ENCODE measurements around the gene ZBTB18.

The ZBTB18 gene

DNA sequence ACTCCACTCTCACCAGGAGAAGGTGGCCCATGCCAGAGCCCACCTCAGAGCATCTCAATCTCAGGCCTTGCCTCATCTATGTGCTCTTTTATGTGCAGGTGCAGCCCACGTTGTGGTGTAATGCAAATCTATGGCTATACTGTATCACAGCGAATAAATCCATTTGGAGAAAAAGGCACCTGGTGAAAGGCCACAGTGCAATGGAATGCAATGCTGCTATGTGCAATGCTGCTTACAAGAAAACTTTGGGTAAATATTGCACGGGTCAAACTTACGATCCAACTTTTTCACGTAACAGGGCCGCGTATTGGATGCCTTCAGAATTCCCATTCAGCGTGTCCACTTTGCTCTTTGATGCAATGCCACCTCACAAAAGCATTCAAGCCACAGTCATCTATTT, 13.5 kb downstream of the ZBTB18 start:
- DNase-seq = no peak

DNA sequence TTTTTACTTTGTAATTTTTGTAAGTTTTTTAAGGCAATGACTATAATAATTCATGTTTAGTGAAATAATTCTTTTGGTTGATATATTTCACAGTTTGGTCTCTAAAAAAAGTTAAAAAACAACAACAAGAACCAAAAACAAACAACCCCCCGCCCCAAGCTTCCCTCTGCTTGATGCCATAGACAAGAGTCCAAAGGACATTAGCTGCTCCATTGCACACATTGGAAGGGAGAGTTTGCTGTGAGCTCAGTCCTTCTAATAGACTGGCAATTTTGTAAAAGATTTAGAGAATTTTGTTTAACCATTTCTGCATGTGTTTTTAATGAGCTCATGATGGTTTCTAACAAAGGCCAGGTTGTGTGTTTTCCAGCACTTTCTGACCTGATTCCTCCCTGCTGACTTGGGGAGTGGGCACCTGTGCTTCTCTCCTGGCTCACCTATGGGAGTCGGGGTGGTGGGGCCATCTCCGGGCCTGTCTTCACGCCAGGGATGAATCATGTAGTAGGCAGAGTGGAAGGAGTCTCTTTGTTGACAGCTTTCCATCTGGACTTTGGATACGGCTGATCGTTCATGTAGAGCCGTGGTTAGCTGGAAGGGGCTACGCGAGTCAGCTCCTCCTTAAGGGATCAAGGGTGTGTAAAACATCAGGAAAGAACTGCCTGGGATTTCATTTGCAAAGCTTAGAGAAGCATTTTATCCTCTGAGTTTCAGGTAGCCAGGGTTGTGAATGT, 14.1 kb downstream of the ZBTB18 start:
- DNase-seq = no peak

DNA sequence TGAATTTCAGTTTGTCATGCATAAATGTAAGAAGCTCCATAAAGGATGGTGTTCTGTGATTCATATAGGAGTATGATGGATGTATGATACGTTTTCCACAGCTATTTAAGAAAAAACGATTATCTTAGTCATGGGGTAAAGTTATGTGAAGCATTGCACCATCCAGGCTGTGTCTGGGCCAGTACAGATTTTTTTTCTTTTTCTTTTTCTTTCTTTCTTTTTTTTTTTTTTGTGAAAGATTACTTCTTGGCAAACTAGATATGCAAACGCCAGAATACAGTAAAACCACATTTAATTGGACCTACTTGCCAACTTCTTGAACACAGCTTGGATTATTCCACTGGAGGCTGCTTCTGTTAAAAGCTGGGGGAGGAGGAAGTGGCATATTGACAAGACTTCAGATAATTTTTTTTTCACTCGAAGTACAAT, 14.9 kb downstream of the ZBTB18 start:
- no peak for DNase-seq

DNA sequence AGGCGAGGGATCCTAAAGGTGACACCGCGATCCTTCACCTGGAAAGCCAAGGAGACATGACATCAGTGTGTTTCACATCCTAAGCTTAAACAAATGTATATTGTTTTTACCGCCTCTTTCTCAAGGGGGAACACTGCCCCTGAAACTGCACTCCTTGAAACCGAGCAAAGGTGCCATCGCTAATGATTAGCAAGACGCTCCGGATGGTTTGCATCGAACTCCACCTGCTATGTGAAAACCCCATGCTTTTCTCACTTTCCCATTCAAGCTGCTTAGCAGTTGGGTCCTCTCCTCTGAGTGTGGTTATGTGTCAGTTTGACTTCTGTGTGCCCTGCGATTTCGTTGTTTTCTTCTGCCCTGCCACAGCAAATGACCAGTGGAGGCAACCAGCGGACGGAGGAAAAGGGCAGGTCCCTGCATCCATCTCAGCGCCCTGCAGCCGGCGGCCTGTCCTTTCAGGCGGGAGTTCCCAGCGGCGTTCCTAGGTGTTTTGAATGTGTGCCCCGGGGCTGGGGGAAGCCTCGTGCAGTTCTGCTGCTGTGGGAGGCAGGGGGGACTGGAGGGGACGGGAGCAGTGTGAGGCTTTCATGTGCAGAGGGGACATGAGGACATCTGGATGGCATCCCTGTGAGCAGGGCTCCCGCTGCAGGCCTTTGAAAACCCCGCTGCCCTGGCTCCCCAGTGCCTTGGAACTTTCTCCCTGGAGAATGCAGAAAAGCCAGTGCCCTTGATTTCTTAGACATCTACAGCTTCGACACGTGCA, 16.1 kb downstream of the ZBTB18 start:
- no peak for DNase-seq

DNA sequence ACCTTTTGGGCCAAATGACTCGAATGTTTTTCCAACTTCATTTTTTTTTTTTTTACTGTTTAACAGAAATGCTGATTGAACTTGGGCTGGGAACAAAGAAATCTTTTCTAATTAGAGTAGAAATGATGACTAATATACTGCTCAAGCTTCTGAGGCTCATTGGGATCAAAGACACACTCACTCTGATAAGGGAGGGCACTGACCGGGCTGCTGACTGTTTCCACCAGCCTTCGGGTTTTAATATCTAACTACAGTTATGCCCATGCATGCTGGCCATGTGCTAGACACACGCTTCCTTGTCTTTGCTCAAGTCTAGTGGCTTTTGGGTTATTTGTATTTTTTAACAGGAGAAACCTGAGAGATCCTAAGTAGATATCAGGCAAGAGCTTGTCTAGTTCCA, 16.8 kb downstream of the ZBTB18 start:
- no peak for DNase-seq

DNA sequence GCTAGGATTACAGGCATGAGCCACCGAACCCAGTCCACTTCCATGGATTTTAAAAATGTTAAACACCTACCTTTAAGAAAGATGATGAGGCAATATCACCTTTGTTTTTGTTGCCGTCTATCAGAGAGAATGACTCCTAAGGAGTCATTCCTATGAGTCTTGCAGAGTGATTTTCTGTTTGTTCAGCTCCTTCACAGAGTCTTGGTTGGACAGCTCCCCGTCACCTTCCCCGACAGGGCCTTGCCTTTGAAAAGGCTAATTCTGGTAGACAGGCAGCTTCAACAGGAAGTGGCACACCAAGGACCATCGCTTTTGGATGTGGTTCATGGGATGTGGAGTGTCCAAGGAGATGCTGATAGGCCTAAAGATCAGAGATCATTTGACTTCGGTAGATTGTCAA, 17.5 kb downstream of the ZBTB18 start:
- no peak for DNase-seq

DNA sequence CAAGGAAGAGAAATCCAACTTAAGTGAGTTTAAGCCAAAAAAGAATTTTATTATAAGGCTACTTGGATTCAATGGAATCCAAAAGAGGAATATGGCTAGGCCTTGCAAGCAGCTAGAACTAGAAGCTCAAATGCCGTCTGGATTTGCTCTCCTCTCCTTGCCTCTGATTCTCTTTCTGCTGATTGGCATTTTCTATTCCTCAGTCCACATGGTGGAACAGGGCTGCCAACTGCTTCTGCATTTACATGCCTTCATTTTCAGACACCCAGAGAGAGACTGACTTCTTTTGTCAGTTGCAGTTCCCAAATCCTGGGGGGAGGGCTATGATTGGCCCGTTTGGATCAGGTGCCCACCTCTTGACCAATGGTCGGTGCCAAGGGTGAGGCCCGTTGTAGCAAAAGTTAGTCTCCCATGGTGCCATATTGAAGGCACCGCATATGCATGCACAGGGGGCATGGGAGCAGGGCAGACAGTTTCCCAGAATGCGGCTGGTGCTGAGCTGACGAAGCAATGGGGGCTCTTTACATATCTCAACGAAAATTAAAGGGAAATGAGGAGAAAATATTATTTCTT, 18.3 kb downstream of the ZBTB18 start:
- DNase-seq = no peak

DNA sequence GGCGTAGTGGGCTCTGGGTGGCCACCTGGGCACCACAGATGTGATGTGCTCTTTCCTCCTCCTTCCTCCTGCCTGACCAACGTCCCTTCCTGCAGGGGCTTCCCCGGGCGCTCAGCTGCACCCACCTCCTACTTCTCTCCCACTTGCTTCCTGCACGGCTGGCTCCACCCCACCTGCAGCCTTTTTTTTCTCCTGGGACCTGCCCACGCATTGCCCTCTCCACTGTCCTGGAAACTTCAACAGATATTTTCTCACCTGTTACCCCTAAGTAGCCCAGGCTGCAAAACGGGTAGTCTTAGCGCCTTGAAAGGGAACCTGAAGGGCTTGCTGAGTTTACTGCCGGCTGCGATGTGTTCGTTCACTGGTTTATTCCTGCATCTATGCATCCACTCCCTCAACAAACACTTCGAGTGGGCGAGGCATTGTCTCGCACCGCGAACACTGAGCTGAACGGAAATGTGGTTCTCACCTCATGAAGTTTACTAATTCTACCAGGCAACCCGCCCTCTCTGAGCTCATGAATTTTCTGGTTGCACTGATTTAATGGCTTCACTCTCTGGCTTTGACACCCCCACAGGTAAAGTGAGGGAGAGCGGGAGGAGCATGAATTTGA, 23.6 kb downstream of the ZBTB18 start:
- no peak for DNase-seq

DNA sequence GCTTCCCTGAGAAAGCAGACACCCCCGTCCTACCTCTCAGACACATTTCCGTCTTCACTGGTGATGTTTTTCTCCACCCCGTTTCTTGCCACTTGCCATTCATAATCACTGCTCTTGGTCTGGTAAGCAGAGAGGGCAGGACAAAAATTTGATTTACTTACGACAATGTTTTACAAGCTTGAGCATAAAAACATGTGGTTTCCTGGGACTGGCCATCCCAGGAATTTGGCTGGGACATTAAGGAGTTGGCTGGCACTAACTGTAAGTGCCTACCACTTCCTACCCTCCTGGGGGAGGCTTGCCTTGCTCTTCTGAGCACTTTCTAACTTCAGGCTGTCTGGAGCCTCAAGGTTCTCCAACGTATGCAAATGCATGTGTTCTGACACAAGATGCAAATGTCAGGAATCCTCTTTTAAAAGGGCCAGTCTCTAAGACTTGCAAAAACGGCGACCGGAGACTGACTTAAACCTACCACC, 24.2 kb downstream of the ZBTB18 start:
- DNase-seq = no peak

DNA sequence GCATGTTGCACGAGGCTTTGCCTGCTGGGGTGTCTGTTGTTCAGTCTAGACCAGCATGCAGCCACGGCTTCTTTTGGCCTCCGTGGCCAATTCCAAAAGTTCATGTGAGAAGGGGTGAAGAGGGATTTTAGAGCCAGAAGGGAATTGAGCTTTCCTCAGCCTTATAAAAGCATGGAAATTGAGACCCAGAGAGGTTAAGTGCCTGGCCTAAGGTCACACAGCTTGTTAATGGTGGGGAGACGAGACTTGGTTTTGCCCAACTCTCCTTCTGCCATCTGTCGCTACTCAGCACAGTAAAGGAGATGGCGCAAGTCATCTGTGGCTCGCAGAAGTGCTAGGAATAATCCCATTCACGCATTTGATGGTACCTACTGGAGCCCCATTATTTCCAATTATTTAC, 25.7 kb downstream of the ZBTB18 start:
- no peak for DNase-seq

DNA sequence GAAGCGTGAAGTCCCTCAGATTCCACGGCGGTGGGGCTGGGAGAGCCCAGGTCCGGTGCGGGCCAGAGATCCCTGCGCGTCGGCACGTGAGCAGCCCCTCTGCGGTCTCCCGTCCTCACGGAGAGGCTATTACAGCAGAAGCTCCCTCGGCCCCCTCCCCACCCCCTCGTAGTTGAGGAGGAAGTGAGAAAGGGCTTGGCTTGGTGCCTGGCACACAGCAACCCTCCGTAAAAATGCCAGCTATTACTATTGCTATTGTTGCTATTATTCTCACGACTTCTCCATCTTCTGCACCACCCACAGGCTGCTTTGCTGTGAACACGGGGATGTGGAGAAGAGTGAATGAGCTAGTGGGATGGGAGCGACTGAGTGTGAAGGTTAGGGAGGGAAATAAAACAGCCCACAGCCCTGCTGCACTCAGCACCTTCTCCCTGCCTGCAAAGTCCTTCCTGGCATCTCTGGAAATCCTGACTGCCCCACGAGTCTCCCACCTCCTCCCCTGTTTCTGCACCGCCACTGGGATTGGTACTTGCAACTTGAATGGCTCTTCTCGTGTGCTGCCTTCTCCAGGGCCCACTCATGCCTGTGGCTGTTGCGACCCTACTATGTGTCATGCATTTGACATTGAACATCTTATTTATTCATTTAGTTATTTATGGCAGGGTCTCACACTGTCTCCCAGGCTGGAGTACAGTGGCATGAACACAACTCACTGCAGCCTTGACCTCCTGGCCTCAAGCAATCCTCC, 26.6 kb downstream of the ZBTB18 start:
- no peak for DNase-seq

DNA sequence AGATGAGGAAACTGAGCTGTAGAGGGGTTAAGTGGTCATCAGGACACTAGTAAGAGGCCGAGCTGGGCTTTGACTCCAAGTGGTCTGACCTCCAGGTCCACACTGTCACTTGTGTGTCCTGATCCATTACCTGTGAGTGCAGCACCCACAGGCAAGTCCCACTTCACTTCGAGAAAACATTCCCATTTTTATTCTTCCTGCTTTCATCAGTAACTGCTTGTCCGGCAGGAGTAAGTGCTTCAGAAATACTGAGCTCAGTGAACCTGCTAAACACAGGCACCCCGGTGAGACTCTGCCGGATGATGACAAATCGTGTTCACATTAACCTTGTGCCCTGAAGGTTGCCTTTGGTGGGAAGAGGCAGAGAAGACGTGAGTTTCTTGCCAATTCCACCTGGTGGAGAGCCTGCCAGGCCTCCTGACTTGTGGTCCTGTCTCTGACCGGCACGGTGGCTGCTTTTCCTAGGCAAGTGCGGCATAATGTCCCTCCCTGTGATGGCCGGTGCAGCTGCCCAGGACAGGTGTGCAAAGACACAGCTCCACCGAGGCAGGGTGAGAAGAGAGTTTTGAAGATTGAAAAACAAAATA, 29.4 kb downstream of the ZBTB18 start:
- no peak for DNase-seq

DNA sequence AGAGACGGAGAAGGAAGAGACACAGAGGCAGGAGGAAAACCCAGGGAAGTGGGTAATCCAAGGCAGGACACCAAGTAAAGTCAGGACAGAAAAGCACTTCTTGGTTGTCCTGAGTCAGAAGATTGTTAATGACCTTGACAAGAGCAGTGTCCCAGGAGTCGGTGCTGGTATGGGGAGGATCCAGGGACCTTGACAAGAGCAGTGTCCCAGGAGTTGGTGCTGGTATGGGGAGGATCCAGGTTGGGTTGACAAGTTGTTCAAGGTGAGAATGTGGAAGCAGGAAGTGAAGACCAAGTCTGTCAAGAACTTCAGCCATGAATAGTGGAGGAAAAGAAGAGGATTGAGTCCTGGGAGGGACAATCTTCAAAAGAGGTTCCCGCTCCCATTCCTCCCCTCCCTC, 31.9 kb downstream of the ZBTB18 start:
- no peak for DNase-seq

DNA sequence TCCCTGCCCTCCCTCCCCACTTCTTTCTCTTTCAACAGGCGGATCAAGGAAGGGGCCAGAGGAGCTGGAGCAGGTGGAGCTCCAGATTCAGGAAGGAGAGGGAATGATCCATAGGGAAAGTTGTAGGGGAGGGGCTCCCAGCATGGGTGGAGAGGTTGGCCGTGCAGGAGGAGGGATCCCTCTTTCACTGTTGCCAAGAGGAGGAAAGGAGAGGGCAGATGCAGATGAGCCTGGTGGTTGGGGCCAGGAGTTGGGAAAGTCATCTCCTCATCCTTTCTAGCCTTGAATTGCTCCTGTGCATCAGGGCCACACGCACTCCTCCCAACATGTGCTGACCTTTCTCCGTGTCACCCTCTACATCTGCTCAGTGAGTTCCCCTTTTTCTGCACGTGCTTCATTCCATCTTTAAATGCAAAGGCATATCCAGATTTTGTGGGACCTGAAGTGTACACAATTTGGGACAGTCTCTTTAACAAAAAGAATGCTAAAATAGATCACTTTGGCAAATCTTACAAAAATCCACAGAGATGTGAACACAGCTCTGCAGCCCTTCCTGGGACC, 32.4 kb downstream of the ZBTB18 start:
- no peak for DNase-seq

DNA sequence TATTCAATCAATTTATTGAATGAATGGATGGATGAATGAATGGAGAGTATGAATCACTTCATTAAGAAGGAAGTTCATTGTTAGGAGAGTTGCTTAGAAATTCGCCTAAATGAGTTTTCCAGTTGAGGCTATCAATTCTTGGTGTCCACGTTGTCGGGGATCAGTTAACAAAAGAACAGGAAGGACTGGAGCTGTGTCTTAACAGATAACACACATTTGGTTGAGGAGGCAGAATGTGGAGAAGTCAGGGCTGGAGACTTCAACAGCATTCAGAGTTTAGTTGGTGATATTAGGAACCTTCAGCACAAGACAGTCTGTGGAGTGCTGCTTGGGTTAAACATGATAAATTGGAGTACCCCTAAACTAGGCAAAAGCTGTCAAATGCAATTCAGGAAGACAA, 33.7 kb downstream of the ZBTB18 start:
- no peak for DNase-seq

DNA sequence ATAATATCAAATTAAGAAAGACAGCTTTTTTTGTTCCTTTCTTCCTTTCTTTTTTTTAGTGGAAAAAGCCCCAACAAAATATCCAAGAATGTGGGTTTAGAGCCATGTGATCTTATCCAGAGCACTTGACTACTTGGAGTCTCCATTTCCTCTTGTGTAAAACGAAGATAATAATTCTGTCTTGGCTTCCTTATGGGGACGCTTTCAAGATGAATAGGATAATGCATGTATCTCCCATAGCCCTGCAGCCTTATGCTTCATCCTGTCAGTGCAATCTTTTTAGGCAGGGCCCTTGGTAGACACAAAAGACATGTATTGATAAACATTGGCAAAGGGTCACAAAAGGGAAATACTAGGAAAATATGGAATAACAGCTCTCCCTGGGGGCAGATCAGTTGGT, 34.8 kb downstream of the ZBTB18 start:
- no peak for DNase-seq

DNA sequence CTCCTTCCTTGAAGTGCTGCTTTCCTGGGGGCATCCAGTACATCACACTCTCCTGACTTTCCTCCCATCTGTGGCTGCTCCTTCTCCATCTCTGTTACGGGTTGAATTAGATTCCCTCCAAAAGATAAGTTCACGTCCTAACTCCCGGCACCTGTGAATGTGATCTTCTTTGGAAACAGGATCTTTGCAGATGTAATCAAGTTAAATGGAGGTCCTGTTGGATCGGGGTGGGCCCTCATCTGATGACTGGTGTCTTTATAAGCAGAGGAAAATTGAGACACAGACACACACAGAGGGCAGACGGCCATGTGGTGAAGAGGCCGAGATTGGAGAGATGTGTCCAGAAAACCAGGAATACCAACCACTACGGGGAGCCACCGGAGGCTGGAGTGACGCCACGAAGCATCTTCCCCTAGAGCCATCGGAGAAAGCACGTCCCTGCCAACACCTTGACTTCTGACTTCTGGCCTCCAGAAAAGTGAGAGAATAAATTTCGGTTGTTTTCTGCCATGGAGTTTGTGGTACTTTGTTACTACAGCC, 36.0 kb downstream of the ZBTB18 start:
- no peak for DNase-seq

DNA sequence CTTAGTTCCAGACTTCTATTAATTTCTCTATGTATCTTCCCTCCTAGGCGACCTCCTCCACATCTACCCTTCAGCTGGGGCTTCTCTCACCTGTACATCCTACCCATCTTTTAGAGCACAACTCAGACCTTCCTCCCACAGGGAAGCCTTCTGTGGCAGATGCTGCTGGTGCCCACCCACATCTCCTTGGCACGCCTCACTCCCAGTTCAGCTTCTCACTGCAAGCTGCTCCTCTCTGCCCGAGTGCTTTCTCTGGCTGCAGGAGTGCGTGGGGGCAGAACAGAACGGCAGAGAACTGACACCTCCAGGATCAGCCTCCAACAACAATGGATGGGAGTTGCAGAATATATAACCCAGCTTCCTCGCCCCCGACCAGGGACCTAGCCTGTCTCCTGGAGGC, 36.5 kb downstream of the ZBTB18 start:
- DNase-seq = no peak

DNA sequence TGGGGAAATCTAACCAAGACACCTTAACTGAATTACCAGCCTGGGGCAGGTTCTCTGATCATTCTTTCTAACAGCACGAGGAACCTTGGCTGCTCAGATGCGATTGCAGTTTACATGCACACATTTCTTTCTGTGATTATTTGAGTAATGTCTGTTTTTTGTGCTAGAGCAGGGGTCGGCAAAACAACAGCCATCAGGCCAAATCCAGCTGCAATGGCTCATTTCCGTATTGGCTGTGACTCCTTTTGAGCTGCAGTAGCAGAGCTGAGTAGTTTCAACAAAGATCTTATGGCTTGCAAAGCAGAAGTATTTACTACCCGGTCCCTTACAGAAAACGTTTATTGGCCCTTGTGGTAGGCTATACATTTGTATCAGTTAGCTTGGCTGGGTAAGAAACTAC, 37.1 kb downstream of the ZBTB18 start:
- DNase-seq = no peak

DNA sequence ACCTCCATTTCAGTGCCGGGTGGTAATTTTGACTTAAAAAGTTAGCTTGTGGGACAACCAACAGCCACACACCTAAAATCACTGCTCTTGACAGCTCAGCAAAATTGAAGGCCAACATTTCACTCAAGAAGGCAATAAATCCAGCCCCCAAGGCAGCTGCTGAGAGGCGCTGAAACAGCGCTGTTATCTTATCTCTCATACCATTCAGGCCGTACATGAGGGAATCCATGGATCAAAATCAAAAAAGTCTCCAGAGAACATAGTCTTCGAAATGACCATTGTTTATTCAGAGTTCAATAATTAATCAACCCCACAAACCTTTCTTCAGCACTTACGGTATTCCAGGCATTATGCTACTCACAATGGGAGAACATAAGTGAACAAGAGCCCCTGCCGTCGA, 38.5 kb downstream of the ZBTB18 start:
- no peak for DNase-seq

DNA sequence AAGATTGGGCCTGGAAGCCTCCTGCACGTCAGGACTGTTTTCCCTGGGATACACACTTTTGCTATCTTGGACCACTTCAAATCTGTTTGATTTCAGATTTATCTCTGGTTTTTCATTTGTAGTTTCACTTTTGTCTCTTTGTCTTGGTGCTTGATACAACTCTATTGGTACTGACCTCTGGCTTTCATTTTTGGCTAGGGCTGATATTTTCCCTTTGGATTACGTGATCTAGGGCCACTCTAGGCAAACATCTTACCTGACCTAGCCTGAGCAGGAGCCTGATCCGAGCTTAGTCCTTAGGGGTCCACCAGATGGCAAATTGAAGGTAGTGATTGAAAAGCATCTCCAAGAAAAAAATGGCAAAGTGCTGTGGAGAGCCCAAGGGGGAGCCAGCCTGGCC, 39.6 kb downstream of the ZBTB18 start:
- DNase-seq = no peak

Measured in femur (tissue), 1 donor.